CD14-positive monocyte (primary cell): Measurements from ENCODE around the gene BFAR. TPM values are rescaled to one million over a fixed set of nuclear protein-coding genes. Genes with fewer than 3 reads are reported as not detected.

Source experiments
- DNase-seq, 3 donors: peaks; one replicate each; pipeline ENCODE4 v3.0.0-alpha.2; 2011 to 2022
- H2AFZ ChIP-seq: 2 replicates; pipeline ENCODE4 v1.6.0; 2012; ENCODE audit warnings: mild to moderate bottlenecking, low read depth, low read length, inconsistent platforms; ENCODE audit not compliant: insufficient read depth, poor library complexity, severe bottlenecking
- H3K27ac ChIP-seq, 2 donors: 1 replicate in 1 of 2; 2 replicates in 1 of 2; pipeline ENCODE4 v1.5.1; 2012 to 2013; ENCODE audit warnings: low read length in 2 of 2, control low read depth in 1 of 2, inconsistent platforms in 1 of 2, low read depth in 1 of 2, mild to moderate bottlenecking in 1 of 2
- H3K27me3 ChIP-seq, 2 donors: one replicate each; pipeline versions ENCODE4 v1.6.0 to v1.6.1; 2011 to 2013; ENCODE audit warnings: low read length in 2 of 2; ENCODE audit not compliant: control insufficient read depth in 2 of 2, insufficient read depth in 2 of 2
- H3K36me3 ChIP-seq, 2 donors: replicated peaks in 1 of 2; 1 replicate in 1 of 2; 2 replicates in 1 of 2; pipeline versions ENCODE4 v1.5.1 to v1.6.1; 2012 to 2013; ENCODE audit warnings: low read length in 2 of 2, control low read depth in 1 of 2, inconsistent platforms in 1 of 2, mild to moderate bottlenecking in 1 of 2; ENCODE audit not compliant: insufficient read depth in 2 of 2, control insufficient read depth in 1 of 2
- H3K4me1 ChIP-seq, 2 donors: 1 replicate in 1 of 2; 2 replicates in 1 of 2; pipeline versions ENCODE4 v1.5.1 to v1.6.1; 2012 to 2013; ENCODE audit warnings: low read length in 2 of 2, control low read depth in 1 of 2, inconsistent platforms in 1 of 2, mild to moderate bottlenecking in 1 of 2, moderate library complexity in 1 of 2; ENCODE audit not compliant: insufficient read depth in 2 of 2, control insufficient read depth in 1 of 2
- H3K4me2 ChIP-seq: replicated peaks from 2 replicates; pipeline ENCODE3; 2012; ENCODE audit warnings: low read length, moderate library complexity, mild to moderate bottlenecking; ENCODE audit not compliant: poor library complexity, severe bottlenecking; ENCODE audit errors: extremely low read depth
- H3K4me3 ChIP-seq, 3 experiments: fragments of 200-600 bp in 1 of 3; sonication (generic) in 1 of 3; replicated peaks in 1 of 3; 1 replicate in 2 of 3; 2 replicates in 1 of 3; pipeline ENCODE4 v1.5.1; 2011 to 2013; ENCODE audit warnings: low read length in 3 of 3, mild to moderate bottlenecking in 3 of 3, control low read depth in 2 of 3, low read depth in 2 of 3, inconsistent platforms in 1 of 3, moderate library complexity in 1 of 3
- H3K79me2 ChIP-seq: 2 replicates; pipeline ENCODE4 v1.6.0; 2012; ENCODE audit warnings: mild to moderate bottlenecking, control low read depth, inconsistent platforms, low read length, moderate library complexity; ENCODE audit not compliant: insufficient read depth
- H3K9ac ChIP-seq: 2 replicates; pipeline ENCODE4 v1.6.0; 2017; ENCODE audit warnings: low read length, mild to moderate bottlenecking; ENCODE audit not compliant: insufficient read depth, poor library complexity, severe bottlenecking
- H3K9me3 ChIP-seq, 2 donors: replicated peaks in 1 of 2; 1 replicate in 1 of 2; 2 replicates in 1 of 2; pipeline versions ENCODE4 v1.5.1 to v1.6.1; 2012 to 2013; ENCODE audit warnings: low read length in 2 of 2, control low read depth in 1 of 2; ENCODE audit not compliant: control insufficient read depth in 1 of 2, insufficient read depth in 1 of 2
- H4K20me1 ChIP-seq: 2 replicates; pipeline ENCODE4 v1.6.0; 2012; ENCODE audit warnings: mild to moderate bottlenecking, low read length, control low read depth, moderate library complexity; ENCODE audit not compliant: insufficient read depth
- H3K27ac Mint-ChIP-seq, 7 donors: one replicate each; pipeline ENCODE4 v1.8.0; 2020; ENCODE audit warnings: mild to moderate bottlenecking in 7 of 7, mixed read lengths in 7 of 7, moderate library complexity in 6 of 7, inconsistent platforms in 2 of 7
- H3K27me3 Mint-ChIP-seq, 3 donors: one replicate each; pipeline ENCODE4 v1.8.0; 2021 to 2022; ENCODE audit warnings: low read depth in 3 of 3, mild to moderate bottlenecking in 3 of 3, mixed read lengths in 3 of 3, moderate library complexity in 3 of 3, inconsistent platforms in 1 of 3
- H3K36me3 Mint-ChIP-seq, 2 donors: one replicate each; pipeline ENCODE4 v1.8.0; 2020; ENCODE audit warnings: mixed read lengths in 2 of 2, inconsistent platforms in 1 of 2, mild to moderate bottlenecking in 1 of 2
- H3K4me1 Mint-ChIP-seq: one replicate; pipeline ENCODE4 v1.8.0; 2020; ENCODE audit warnings: mild to moderate bottlenecking, mixed read lengths
- H3K4me3 Mint-ChIP-seq, 2 donors: one replicate each; pipeline ENCODE4 v1.8.0; 2020; ENCODE audit warnings: mild to moderate bottlenecking in 2 of 2, mixed read lengths in 2 of 2, moderate library complexity in 1 of 2
- H3K9me3 Mint-ChIP-seq, 7 donors: one replicate each; pipeline ENCODE4 v1.8.0; 2020 to 2022; ENCODE audit warnings: mixed read lengths in 7 of 7, mild to moderate bottlenecking in 6 of 7, moderate library complexity in 6 of 7, inconsistent platforms in 2 of 7
- CTCF ChIP-seq: fragments of 200-600 bp; IDR thresholded peaks from one replicate; pipeline ENCODE4 v1.8.0; 2022; ENCODE audit warnings: antibody characterized with exemption, mild to moderate bottlenecking
- WGBS: methylation state at CpG from one replicate; pipeline ENCODE4 v1.1.5; 2013; ENCODE audit warnings: missing lambda C conversion rate; ENCODE audit not compliant: insufficient coverage; 5-methylcytosine and 5-hydroxymethylcytosine counted together
- intact Hi-C, 2 donors: fragments of 100-400 bp; cut with micrococcal nuclease; formaldehyde crosslinking; loops; one replicate each; pipeline versions ENCODE4 v1.15.0 to v1.15.1; 2023
- polyA minus RNA-seq: library from RNA; depleted of rRNA, polyadenylated mRNA; stranded (reverse); fragments of >200 nt; gene quantifications from 2 replicates; pipeline ENCODE4 v1.2.3, GENCODE V29; 2012
- polyA plus RNA-seq, 3 donors: library from polyadenylated mRNA; depleted of rRNA in 1 of 3; unstranded in 2 of 3; stranded (reverse) in 1 of 3; fragments of 300-500 nt in 2 of 3; fragments of >200 nt in 1 of 3; fragmentation: Illumina TruSeq in 2 of 3; gene quantifications; 1 replicate in 2 of 3; 2 replicates in 1 of 3; pipeline ENCODE4 v1.2.3, GENCODE V29; 2012 to 2021
- total RNA-seq, 12 experiments: library from RNA in 1 of 12; stranded (reverse) in 1 of 12; fragments of 120-200 nt in 1 of 12; gene quantifications; one replicate each; pipeline ENCODE4 v1.2.4 and lab custom pipeline; 2013 to 2026; ENCODE audit warnings: mixed read lengths in 6 of 12, inconsistent platforms in 1 of 12

The BFAR gene
- total RNA-seq (2013) = 45.9 TPM
- polyA plus RNA-seq = 10 to 100 TPM; 27.5 to 36.0 (median 28.6) TPM
- polyA minus RNA-seq = 16.3 and 27.6 TPM in 2 replicates
- 30.6 to 64.0 (median 40.1) reads per million in 11 experiments for total RNA-seq (lab: John Stamatoyannopoulos, UW)

- H3K9me3 Mint-ChIP-seq = peaks cover 0 to 3% (median 0%) of the 10 kb centered on the region in 7 donors
- Histone ChIP-seq H3K4me3 (peak within 1 kb of the TSS; percentile 65 to 95 (median 93)), H3K4me2 (peak within 1 kb of the TSS; percentile 88), H3K9ac (peak within 1 kb of the TSS; percentile 95), H3K79me2 (peaks cover 76% of the 10 kb centered on the region), H3K4me1 (peaks cover 39 to 48% of the 10 kb centered on the region in 2 donors), H2AFZ (peak within 1 kb of the TSS; percentile 74), H3K27me3 (no peaks in the 10 kb centered on the region), H3K9me3 (no peaks in the 10 kb centered on the region), H4K20me1 (peaks cover 38% of the 10 kb centered on the region), H3K27ac (peak within 1 kb of the TSS; percentile 91 to 94), H3K36me3 (peaks cover 2 to 18% of the 10 kb centered on the region in 2 donors)
- peak within 1 kb of the TSS; percentile 99 for H3K4me3 Mint-ChIP-seq
- DNase-seq = peak; percentile 98 to 99 (median 99)
- H3K27me3 Mint-ChIP-seq = no peaks in the 10 kb centered on the region
- no peak for TF ChIP-seq CTCF
- H3K27ac Mint-ChIP-seq = peak within 1 kb of the TSS; percentile 97 to 100 (median 97)
- H3K36me3 Mint-ChIP-seq = peaks cover 5 to 18% of the 10 kb centered on the region in 2 donors
- H3K4me1 Mint-ChIP-seq = peaks cover 43% of the 10 kb centered on the region
- WGBS = under 1% methylated on average over 58 of the region's 69 CpGs
- intact Hi-C loops = loop anchor here in 1 of 2 donors (5.0 to 10.0 kb wide), 3 partner anchors 711 to 1252 kb away; partner anchors contain the start of genes CEP20, ERCC4 and MARF1
Measured at GRCh38 chr16:14632693-14633569, at the start of gene BFAR. Gene BFAR (plus strand): TSS chr16:14632951. CDS start chr16:14644347, 11,396 bp downstream.

GRCh38 chr16:14585287-14585686 lies 47.5 kb upstream of the BFAR start:
- no peak overlapping the region for H3K27ac ChIP-seq
- Mint-ChIP-seq H3K4me1 (no peaks in the 10 kb centered on the region), H3K27ac (no peak overlapping the region), H3K27me3 (no peaks in the 10 kb centered on the region), H3K36me3 (peaks cover 78 to 84% of the 10 kb centered on the region in 2 donors), H3K4me3 (no peak overlapping the region), H3K9me3 (no peaks in the 10 kb centered on the region)
- no peak overlapping the region for H2AFZ ChIP-seq
- no CpG with 5 or more reads among the region's 3 CpGs for WGBS
- intact Hi-C loops = no loop called here
- no peak overlapping the region for H3K4me3 ChIP-seq
- H3K79me2 ChIP-seq = no peaks in the 10 kb centered on the region
- no peak overlapping the region for H3K4me2 ChIP-seq
- H4K20me1 ChIP-seq = no peaks in the 10 kb centered on the region
- no peaks in the 10 kb centered on the region for H3K9me3 ChIP-seq
- no peak for DNase-seq
- H3K36me3 ChIP-seq = peaks cover 74 to 98% of the 10 kb centered on the region in 2 donors
- no peaks in the 10 kb centered on the region for H3K27me3 ChIP-seq
- TF ChIP-seq CTCF = no peak
- H3K9ac ChIP-seq = no peak overlapping the region
- H3K4me1 ChIP-seq = no peaks in the 10 kb centered on the region
